GM19023 (cell line): ENCODE results near the gene DLGAP4.
"Not testable (repeated sequence)": the region's sequence is repeated elsewhere in the genome, so short reads cannot be mapped to it uniquely, and the experiment has no call there.

Experiments
- ATAC-seq: cut with Tn5 transposase; IDR thresholded peaks from one replicate; pipeline ENCODE4 v1.9.1; 2021; ENCODE audit warnings: mild to moderate bottlenecking, moderate library complexity; ENCODE audit not compliant: unreplicated experiment

Gene DLGAP4

DNA sequence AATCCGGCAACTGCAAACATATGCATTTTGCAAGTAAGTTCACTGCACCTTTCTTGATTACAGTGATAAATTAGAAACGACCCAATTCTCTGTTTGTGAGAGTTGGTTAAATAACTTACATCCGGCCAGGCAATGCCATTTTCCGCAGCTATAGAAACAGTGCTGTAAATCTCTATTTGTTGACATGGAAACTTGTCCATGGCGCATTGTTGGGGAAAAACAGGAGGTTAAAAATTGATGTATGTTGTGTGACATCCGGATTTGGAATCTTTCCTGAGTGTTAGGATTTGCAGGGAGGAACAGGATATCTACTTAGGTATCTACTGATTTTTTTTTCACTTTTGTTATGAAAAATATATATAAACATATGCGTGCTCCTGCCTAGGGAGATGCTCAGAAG lies 66.5 kb downstream of the DLGAP4 start:
- ATAC-seq, result no peak

GRCh38 chr20:36373089-36373488 lies 67.0 kb downstream of the DLGAP4 start:
- ATAC-seq, result no peak

DNA sequence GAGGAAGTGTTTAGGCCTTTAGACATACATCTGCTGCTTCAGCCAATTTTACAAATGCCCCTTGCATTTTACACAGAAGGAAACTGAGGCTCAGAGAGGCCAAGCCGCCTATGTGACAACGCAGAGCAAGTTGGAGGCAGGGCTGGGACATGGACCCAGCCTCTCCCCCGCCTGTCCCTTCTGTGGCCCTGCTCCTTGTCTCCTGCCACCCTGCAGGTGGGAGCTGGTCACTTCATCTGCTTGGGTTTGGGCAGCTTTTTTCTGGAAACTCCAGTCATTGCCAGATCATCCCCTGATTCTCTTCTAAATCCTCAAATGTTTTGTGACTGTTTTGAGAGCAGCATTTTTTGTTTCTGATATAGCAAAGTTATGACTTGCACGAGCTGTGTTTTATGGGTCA lies 68.9 kb downstream of the DLGAP4 start:
- no peak for ATAC-seq

DNA sequence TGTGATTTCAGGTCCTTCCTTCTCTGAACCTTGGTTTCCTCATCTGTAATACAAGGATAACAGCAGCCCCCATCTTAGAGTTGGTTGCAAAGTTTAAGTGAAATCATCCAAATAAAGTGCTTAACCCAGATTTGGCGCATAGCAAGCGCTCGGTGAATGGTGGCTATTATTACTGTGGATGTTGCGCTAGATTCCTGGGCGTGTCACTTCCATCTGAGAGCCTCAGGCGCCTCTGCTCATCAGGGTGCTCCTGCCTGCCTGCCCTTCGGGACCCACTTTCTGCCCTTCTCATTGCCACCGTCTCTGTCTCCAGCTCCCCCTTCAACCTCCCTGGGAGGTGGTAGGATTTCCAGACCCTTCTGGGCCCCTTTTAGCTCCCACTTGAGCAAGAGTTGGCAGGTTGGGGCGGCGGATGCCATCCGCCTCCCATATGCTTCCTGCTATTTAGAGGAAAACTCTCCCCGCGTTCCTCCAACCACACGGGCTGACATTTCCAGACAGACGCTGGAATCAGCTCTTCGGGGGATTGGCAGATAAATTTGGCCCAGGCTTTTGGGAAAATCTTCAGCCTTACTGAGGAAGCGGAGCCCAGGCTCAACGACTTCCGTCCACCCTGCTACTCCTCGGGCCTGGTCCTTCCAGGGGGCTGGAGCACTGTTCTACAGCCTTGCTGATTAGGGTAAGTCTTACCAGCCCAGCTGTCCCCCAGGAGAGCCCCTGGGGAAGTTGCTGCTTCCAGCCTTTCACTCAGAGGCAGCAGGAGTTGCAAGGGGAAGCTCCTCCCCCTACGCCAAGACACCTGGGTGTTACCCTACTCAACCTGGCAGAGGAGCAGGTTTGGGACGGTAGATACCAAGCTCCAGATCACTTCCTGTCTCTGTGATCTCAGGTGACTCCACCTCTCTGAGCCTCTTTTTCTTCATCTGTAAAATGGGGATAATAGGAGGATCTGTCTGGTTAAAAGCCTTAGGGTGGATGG lies 71.5 kb downstream of the DLGAP4 start:
- ATAC-seq, result no peak

- no peak for ATAC-seq
Measured at GRCh38 chr20:36378686-36379085, 72.5 kb downstream of the DLGAP4 start.

DNA sequence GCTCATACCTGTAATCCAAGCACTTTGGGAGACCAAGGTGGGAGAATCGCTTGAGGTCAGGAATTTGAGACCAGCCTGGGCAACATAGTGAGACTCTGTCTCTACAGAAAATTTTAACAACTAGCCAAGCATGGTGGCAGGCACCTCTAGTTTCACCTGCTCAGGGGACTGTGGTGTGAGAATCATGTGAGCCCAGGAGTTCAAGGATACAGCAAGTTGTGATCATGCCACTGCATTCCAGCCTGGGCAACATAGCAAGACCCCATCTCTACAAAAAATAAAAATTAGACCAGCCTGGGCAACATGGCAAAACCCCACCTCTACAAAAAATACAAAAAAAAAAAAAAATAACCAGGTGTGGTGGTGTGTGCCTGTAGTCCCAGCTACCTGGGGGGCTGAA lies 73.8 kb downstream of the DLGAP4 start:
- not testable (repeated sequence) for ATAC-seq

- no peak for ATAC-seq
Measured at GRCh38 chr20:36384022-36384619, 78.0 kb downstream of the DLGAP4 start.

- ATAC-seq, result no peak
Measured at GRCh38 chr20:36385503-36385902, 79.4 kb downstream of the DLGAP4 start.

DNA sequence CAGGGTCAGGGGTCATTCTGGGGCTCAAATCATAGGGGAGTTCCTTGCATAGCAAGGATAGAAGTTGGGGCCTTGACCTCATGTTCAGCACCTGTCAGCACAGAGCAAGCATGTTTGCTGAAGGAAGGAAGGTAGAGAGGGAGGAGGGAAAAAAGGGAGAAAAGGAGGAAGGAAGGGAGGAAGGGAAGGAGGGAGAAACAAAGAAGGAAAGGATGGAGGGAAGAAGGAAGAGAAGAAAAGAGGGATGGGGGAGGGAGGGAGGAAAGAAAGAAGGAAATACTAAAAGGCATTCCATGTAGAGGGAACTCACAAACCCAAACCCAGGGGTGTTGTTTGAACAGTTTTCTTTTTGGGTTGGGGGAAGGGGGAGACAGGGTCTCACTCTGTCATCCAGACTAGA lies 80.1 kb downstream of the DLGAP4 start:
- no peak for ATAC-seq

DNA sequence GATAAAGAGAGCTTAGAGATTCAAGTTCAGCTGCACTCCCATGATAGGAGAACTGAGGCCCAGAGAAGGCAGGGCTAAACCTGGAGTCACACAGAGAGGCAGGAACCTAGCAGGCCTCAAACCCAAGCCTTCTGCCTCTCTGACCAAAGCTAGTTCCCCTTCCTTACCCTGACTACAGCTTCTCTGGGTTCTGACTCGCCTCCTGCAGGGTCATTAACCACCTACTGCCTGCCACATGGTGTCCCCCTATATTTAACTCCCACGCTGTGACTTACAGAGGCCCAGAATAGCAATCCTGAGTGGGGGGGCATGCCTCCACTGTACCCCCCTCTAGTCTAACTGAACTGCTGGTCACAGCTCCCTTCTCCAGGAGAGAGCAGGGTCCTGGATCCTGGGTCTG lies 84.1 kb downstream of the DLGAP4 start:
- ATAC-seq, result no peak

GRCh38 chr20:36390719-36391415 lies 84.7 kb downstream of the DLGAP4 start:
- ATAC-seq, result no peak

GRCh38 chr20:36391456-36391855 lies 85.3 kb downstream of the DLGAP4 start:
- no peak for ATAC-seq

DNA sequence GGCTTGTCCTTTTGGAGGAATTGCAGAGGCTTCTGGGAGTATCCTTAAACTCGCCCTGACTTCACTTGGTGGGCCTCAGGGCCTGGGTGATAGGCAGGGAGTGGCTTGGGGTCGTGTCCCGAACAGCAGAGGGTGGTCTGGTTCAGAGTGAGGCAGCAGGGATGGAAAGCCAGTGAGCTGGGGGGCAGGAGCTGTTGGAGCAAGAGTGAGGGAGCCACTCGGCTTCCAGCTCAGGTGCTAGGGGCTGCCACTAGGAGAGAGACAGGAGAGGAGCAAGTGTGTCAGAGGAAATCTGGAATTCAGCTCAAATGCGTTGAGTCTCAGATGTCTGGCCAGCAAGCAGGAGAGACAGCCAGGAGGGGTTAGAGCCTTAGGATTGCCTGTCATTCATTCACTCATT lies 85.8 kb downstream of the DLGAP4 start:
- no peak for ATAC-seq

DNA sequence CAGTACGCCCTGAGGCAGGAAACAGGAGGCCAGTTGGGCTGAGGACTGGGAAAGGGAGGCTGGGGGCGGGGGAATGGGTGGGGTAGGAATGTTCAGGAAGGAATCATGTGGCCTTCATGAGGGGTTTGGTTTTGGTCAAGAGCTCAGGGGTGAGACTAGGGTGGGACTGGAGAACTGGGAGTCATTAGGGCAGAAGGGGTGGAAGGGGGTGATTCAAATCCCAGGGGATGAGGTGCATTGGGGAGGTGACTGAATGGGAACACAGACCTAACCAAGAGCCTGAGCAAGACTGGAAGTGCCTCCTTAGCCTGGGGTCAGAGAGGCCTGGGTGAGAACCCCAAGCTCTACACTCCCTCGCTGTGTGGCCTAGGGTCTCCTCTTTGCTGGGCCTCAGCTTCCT lies 86.8 kb downstream of the DLGAP4 start:
- no peak for ATAC-seq

GRCh38 chr20:36394340-36394965 lies 88.3 kb downstream of the DLGAP4 start:
- ATAC-seq, result no peak

GRCh38 chr20:36396340-36396739 lies 90.2 kb downstream of the DLGAP4 start:
- ATAC-seq, result no peak

DNA sequence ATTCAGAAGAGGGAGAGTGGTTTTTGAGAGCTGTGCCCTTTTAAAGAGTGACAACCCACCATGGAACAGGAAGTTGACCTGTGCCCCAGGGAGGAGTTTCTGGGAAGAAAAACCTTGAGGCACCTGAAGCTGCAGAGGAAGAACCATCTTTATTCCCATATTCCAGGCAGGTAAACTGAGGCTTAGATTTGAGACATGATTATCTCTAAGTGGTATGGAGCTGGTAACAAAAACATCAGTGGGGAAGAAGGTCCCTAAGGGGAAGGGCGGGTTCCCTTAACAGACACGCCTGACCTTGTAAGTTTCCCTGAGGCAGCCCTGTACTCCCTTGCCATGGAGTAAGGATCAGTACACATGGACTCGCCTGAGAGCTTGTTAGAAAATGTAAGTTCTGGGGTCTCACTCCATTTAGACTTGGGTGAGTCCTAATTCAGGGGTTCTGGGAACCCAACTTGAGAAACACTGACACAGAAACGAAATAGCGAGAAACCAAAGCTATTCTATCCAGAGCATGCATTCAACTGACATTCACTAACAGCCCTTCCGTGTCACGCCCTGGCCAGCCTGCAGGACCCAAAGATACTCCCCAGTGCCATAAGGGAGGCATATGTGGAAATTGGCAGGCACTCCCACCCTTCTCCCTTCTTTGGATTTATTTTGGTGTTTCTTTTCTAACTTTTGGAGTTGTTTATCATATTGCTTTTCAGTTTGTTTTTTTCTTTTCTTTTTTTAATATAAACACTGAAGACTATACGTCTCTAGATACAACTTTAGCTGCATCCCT lies 90.9 kb downstream of the DLGAP4 start:
- no peak for ATAC-seq

DNA sequence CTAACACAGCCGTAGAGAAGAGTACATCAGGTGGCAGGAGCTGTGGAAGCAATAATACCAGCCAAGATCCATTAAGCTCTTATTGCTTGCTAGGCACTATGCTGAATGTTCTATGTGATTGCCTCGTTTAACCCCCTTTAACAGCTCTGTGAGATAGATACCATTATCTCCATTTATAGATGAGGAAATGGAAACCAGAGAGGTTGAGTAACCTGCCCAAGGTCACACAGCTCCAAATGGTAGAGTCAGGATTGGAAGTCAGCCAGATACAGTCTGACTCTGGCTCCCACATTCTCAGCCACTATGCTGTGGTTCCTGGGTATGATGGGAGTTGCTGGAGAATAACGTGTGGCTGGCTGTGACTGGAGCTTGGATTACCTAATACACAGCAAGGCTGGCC lies 92.4 kb downstream of the DLGAP4 start:
- ATAC-seq, result no peak

DNA sequence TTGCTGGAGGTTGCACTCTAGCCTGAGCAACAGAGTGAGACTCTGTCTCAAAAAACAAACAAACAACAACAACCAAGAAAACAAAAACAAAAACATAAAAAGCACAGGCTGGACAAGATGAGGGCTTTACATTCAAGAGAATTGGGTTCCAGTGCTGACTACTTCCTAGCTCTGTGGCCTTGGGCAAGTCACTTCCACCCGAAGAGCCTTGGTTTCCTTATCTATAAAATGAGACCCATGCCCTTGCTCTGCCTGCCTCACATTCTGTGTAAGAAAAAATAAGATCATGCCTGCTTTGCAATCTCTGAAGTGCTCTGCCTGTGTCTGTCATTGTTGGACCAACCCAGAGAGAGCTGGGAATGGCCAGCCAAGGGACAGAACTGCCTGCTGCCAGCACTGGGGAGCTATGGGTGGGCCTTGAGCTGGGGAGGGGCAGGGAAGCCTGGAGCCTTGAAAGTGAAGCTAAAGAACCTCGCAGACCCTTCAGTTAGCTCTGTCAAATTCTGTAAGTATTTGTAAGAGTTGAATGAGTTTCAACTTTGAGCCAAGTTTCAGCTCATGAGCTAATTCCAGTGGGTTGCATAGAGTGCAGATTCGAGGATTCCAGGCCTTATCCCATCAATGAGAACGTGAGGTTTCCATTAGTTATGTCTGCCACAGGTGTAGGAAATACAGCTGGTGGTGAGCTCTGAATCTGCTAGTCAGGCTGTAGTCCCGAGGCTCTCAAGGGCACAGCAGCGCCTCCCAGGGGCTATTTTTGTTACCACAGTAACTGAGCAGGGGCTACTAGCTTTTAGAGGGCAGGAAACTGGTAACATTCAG lies 93.2 kb downstream of the DLGAP4 start:
- ATAC-seq, result no peak
